ENCODE results near the gene TCF20.
A peak's percentile ranks its signal among the peaks of the same experiment; 100 is the strongest.

TCF20 gene

DNA sequence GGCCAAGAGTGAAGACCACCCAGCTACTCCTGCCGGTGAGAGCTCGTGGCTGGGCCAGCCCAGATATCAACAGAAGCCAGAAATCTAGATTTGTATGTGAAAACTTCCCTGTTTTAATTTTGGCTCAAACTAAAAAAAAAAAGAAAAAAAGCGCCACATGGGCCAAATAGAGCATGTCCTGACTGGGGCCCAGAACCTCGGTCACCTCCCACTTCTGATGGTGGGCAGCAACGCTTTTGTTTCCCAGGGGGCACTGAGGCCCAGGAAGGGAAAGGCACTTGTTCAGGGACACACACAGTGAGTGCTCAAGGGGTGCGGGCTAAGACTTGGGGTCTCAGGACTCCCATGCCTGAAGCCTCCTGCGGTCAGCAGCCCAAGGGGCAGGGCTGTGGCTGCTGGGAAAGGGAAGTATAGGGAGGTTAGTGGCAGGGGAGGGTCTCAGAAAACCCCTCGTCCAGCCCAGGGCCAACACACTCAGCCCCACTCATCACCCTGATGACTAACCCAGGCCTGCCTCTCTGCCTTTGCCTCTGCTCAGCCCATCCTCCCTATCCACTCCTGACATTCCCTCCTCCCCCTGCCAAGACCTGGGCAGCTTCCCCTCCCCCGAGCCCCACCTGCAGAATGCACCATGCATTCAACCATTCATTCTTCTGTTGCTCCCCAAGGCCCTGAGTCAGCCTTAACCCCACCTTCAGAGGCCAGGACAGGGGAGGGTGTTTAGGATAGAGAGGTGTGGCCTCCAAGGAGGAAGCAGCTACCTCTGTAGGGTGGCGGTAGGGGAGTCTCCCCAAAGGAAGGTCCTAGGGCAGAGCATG is 30.0 kb upstream of the TCF20 start:
- DNase-seq (ENCODE audit: low read depth), result no peak

DNA sequence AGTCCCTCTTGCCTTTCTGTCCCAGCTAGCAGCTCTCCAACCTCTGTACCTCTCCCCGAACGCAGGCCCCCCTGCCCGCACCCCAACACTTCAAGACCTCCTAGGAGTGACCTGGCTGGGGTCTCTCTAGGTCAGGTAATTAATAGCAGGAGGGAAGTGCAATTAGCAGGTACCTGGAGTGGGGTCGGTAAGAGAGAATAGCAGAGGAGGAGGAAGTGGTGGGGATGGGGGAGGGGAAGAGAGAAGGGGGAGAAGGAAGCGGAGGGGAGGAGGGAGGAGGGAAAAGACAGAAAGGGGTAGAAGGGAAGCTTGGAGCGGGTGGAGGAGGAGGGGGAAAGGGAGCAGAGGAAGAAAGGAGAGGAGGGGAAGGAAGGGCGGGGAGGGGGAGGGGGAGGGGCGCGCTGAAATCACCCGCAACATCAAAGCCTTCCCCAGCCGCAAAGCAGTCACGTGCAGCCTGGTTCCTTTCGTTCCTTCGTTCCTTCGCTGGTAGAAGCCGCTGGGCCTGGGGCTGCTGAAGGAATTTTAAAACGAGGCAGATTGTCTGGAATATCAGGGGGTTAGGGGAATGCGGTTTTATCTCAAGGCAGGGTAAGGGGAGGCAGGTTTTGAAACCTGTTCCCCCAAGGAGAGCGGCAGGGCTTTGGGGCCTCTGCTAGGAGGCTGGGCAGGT is 29.3 kb upstream of the TCF20 start:
- DNase-seq (ENCODE audit: low read depth), result no peak

DNA sequence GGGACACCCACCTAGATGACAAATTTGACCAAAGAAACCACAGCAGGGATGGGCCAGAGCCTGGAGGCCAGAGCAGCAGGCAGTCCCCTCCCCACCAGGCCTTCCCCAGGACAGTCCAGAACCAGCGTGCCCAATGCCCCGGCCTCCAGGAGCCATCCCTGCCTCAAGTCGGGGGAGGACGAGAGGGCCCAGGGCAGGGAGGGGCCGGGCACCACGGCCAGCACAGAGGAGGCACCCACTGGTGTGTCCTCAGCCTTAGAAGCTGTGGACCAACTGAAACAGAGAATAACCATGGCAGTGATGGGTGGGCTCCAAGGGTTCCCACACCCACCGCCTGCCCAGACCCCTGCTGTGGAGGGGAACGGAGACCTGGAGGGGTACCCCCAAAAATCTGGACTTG is 28.3 kb upstream of the TCF20 start:
- no peak for DNase-seq (ENCODE audit: low read depth)

DNA sequence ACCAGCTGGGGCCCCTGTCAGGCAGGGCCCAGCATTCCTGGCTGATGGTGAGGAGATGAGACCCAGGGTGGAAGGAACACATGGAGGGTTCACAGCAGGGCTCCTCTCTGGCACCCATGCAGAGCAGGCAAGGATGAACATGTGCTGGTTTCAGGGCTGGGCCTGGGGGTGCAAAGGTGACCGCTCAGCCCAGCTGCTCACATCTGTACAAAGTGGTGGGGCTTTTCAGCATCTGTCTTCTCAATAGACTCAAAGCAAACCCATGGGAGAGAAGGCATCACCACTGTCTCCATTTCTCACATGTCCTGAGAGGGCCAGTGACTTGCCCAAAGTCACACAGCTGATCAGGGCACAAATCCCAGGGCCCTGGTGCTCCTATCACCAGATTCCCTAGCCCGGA is 27.3 kb upstream of the TCF20 start:
- DNase-seq (ENCODE audit: low read depth), result no peak

DNA sequence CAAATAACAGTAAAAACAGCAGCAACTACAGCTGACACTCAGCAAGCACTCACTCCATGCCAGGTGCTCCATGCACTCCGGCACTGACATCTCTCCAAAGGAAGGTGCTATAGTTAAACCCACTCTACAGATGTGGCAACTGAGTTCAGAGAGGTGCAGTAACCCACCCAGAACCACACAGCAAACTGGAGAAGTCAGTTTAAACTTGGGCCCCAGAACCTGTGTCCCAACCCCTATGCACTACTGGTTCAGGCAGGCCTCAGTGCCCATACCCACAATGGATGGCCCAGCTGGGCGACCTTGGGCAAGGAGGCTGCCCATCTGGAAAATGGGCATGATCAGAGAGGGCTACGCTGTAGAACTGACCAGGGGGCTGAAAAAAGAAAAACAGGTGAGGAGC is 26.4 kb upstream of the TCF20 start:
- DNase-seq (ENCODE audit: low read depth), result no peak

DNA sequence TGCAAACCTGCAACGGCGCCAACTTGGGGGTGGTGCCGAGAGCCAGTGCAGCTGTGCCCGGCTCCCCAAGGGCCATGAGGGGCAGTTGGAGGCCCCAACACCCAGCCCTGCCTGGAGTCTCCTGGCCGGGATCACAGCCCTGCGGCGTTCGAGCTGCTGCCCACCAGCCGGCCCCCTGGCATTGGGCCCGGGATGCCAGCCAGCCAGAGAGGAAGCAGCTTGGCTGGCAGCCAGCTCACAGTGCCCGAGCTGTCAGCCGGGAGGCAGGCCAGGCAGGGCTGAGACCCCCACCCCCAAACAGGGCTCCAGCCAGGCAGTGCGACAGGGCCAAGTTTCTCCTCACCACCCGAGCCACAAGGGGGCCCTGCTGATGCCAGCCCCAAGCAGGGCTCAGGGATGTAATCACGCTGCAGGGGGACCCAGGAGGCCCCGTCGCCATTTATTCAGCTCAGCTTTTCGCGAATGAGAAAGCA is 26.0 kb upstream of the TCF20 start:
- DNase-seq (ENCODE audit: low read depth), result no peak

DNA sequence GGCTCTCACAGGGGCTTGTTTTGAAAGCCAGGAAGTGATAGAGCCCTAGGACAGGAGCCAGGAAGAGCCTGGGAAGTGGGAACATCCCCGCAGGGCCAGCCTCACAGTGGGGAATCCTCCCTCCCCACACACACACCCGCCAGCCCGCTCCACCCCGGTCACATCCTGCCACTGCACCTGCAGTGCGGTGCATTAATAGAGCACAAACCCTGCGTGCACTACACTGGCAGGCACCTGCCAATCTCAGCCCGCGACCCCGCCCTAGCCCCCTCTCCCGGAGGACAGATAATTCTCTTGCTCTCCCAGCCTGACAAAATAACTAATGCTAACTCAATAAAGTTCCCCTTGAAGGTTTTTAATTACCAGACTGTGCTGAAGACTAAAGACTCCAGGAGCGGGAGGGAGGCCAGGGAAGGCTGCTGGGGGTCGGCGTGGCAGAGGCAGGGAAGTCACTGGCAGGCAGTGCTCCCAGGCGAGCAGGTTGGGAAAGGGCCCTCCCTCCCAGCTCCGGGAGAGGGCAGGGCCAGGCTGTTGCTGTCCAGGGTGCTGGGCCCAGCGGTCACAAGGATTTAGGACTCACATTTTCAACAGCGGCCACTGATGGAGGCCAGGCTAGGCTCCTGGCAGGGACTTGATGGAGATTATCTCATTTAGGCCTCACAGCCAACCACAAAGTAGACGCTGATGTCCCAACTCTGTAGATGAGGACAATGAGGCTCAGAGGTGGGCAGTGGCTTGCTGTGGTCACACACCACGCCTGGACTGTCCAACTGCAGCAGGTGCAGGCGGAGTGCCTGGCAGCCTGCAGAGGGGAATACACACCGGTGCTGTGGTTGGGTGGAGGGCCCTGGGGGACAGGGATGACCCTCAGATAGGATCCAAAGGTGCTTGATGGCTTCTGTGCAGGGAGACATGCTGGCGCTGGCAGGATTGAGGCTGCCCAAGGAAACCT is 23.9 kb upstream of the TCF20 start:
- DNase-seq (ENCODE audit: low read depth), result peak; percentile 55

DNA sequence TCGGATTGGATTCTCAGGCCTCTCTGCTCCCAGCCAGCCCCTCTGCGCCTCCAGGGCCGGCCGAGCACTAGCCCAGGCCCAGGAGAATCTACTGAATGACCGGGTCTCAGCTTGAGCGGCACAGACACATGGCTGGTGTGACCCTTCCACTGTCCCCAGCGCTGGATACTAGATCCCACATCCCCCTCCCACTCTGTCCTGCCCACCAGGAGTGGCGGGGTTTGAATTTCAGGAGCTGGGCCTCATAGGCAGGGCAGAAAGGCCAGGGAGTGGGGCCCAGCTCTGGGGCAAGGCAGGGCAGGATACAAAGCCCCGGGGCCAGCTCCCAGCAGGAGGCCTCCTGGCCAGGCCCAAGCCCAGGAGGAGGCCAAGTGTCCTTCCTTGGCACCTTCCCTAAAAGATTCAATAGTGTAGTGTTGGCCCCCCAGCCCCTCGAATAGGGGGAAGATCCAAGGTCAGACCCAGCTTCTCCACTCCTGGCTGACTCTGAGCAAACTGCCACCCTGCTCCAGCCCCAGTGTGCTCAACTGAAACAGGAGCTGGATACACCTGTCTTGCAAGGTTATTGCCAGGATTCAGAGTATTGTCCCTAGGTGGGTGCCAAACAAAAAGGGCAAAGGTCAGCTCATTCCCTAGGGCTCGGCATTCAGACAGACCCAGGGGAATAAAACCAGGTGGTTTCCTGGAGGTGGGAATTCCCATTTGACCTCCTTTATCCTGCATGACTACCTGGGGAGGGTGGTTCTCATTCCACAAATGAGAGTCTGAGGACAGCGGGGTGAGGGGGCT is 22.5 kb upstream of the TCF20 start:
- no peak for DNase-seq (ENCODE audit: low read depth)

DNA sequence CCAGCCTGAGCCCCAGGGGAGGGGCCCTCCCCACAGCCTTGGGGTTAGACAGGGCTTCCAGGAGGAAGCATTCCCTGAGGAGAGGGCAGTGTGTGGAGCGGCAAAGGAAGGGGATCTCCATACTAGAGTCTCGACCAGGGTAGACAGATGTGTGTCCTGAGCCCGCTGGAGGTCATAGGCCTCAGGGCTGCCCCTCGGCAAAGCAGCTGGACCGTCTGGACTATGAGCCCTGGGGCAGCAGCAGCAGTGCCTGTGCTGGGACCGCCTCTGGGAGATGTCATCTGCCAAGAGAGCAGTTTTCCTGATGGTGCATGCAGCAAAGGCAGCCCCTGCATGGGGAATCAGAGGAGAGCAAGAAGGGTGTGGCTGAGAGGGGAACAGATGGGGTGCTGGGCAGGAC is 20.8 kb upstream of the TCF20 start:
- DNase-seq (ENCODE audit: low read depth), result no peak

DNA sequence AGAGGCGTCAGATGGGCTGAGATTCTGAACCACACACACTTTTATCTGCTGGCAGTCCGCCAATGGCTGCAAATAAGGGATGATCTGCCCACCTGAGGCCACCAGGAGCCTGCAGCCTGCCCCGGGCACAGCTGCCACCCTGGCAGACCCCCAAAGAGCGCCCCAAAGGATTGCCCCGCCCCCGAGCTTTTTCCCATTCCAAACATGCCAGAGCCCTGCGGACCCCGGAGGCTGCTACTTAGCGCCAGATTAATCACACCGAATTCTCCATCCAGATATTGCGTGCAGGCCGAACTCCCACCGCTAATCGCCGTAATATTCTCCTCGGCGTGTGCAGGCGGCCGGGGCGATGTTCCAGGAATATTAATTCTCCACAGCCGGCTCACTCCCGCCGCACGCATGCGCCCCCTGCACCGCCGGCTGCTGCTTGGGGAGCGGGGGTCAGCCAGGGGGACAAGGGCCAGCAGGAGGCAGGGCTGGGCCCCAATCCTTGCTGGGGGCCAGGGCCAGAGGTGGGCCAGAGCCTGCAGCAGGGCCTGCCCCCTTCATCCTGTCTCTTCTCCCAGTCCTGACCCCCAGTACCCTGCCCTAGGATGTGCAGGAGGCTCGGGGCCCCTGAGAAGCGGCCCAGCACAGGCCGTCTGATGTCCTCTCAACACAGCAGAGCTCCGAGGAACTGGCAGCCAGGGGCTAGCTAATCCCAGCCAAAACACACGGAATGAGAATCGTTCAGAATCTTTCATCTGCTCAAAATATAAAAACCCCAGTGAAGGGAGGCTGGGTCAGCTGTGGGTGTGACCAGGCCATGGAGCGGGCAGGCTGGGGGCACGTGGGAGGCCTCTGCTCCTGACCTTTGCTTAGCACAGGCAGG is 19.5 kb upstream of the TCF20 start:
- DNase-seq (ENCODE audit: low read depth), result no peak

DNA sequence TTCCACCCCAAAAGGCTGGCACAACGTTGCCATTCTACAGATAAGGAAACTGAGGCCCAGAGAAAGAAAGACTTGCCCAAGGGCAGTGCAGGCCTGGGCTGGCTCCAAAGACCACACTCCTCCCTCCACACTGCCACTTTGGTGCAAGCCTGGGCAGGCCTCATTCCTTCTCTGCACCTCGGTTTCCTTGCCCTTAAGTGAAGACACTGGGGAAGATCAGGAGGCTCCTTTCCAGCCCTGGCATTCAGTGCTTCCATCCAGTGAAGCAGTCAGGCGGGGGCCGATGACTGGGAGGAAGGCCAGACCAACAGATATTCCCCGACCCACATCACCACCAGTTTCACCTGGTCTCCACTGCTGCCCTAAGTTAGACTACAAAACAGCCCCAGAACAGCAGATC is 18.3 kb upstream of the TCF20 start:
- no peak for DNase-seq (ENCODE audit: low read depth)

DNA sequence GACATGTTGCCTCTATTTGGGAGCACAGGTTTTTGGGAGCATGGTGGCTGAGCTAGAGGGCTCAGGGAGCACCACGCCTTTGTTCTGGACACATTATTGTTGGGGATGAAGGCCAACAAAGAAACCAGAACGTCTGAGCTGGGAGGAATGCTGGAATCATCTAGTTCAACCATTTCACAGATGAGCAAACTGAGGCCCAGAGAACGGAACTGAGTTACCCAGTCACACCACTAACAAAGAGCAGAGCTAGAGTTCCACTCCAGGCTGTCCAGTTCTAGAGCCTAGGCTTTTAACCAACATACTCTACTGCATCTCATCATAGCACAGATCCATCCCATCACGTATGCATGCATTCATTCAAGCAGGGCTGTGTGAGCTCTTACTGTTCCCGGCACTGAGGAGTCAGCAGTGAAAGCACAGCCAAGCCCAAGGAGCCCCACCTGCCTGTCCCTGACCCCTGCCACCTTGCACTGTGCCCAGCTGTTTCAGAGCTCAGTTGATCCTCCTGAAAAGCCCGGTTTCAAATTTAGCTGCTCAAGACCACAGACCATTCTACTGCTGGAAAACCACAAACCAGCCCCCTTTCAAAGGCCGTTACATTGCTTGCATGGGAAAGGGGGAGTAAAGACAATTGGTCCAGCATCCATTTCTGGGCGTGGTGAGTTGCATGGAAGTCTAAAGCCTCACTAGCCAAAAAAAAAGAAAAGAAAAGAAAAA is 16.9 kb upstream of the TCF20 start:
- DNase-seq (ENCODE audit: low read depth), result no peak

DNA sequence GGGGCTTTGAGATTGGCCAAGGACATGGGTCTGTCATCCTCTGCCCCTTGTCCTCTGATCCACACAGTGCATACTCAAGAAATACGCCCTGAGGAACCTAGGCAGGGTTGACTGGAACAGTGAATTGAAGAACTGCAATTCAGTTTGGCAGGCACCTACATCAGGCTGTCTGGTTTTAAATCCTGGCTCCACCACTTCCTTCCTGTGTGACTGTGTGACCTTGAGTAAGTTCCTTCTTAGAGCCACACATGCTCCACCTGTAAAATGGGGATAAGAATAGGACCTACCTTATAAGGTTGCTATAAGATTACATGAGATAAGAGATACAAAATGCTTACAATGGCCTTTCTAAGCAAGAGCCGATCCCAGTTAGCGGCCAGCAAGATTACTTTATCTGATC is 15.8 kb upstream of the TCF20 start:
- DNase-seq (ENCODE audit: low read depth), result no peak

DNA sequence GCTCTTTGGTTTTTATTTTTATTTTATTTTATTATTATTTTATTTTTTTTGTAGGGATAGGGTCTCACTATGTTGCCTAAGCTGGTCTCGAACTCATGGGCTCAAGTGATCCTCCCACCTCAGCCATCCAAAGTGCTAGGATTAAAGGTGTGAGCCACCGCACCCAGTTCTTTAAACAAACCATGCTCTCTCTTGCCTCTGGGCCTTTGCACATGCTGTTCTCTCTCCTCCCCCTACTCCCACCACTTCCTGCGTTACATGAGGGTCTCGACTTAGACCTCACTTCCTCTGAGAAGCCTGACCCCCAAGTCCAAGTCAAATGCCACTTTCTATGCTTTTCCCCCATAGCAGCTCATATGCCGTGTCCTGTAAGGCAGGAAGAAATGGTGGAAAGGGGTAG is 15.2 kb upstream of the TCF20 start:
- no peak for DNase-seq (ENCODE audit: low read depth)

DNA sequence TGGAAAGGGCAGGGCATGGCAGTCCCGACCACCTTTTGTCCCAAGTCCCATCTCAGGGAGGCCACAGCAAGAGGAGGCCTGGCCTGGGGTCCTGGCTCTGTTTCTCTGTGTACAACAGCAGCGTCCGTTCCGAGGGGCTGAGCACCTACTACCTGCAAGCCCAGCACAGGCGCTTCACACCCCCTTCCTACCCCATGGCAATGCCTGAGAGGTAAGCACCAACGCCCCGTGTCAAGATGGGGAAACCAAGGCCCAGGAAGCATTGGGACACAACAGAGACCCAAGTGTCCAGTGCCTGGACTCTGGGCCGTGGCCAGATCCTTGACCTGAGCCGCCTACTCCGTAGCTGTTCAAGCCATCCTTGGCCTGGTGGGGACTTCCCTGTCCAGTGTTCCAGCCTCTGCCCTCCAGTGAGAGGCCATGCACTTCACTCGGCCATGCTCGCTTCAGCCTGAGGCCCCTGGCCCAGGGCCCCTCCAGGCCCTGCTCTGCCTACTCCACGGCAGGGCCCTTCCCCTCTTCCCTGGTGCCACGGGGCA is 14.3 kb upstream of the TCF20 start:
- DNase-seq (ENCODE audit: low read depth), result no peak

DNA sequence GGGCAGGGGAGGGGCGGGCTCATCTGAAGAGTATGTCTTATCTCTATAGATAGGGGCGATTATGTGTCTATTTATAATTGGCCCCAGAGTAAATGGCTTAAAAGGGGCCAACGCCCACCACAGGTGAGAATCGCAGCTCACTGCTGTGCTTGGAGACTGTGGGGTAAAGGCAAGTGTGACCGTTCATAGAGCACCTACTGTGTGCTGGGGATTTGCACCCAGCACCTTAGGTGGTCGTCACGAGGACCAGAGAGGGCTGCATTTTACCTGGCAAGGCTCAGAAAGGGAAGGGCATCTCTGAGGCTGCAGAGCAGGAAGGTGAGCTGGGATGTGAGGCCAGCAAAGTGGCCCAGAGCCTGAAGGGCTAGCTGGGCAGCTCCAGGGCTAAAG is 13.7 kb upstream of the TCF20 start:
- DNase-seq (ENCODE audit: low read depth), result no peak

DNA sequence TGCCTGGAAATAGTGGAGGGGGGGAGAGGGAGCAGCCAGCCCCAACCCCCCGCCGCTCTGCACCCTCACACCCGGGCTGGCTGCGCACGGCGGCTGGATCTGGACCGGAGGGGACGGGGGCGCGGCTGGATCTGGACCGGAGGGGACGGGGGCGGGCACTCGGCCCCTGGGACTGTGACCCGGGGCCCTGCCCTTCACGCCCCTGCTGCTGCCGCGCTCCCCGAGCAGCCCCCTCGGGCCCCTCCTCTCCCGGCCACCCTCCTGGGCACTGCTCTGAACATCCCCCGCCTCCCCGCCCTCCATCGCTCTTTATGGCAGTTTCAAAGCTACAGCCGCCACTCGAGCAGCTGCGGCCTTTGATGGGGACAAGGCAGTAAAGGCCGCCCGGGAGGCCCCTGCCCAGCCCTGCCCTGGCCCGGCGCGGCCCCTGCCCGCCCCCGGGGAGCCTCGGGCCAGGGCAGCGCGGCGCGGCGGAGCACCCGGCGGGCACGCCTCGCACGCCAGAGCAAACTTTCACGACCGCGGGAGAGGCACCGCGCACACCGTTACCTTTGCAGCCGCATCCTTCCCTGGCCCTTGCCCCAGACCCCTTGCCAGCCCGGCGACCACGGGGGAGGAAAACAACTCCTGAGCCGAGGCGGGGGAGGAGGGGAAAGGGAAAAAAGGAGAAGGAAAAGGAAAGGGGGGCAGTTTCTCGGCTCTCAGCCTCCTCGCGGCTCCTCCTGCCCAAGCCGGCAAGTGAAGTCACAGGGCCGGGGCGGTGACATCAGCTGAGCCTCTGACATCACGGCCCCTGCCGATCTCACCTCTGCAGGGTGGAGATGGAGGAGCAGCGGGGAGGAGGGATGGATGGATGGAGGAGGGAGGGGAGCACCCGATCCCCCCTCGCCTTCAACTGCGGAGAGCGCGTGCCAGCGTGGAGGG is 13.1 kb upstream of the TCF20 start:
- DNase-seq (ENCODE audit: low read depth), result no peak

DNA sequence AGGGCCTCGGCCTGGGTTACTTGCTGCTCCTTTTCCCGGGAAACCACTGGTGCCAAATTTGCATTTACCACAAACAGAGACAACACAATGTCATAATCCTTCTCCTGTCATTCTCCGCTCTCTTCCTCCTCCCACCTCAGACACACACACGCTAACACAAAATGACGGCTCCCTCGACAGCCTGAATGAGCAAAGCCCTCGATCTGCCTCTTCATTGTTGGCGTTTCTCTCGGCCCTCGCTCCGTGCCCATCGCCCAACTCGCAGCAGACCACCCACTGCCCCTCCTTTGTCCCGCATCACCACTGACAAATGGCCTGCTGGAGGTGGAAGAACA is 12.5 kb upstream of the TCF20 start:
- DNase-seq (ENCODE audit: low read depth), result no peak
